ENCODE data around the gene CTDSP2. TPM values are rescaled to one million over a fixed set of nuclear protein-coding genes. Genes with fewer than 3 reads are reported as not detected.

The CTDSP2 gene
- total RNA-seq, 1 donor from 2014 or later = 181 TPM

- Mint-ChIP-seq H3K4me1 (ENCODE audit: unreplicated experiment) (no peaks in the 10 kb centered on the region), H3K27me3 (ENCODE audit: unreplicated experiment) (no peaks in the 10 kb centered on the region), H3K9me3 (ENCODE audit: unreplicated experiment) (no peaks in the 10 kb centered on the region), H3K4me3 (ENCODE audit: unreplicated experiment) (no peak overlapping the region), H3K27ac (ENCODE audit: unreplicated experiment) (no peak overlapping the region), H3K36me3 (ENCODE audit: low read depth, unreplicated experiment) (peaks cover 30% of the 10 kb centered on the region)
- DNase-seq (ENCODE audit: low spot score) = no peak
- no peak for TF ChIP-seq CTCF (IDR thresholded peaks at IDR 0.05; ENCODE audit: unreplicated experiment)
Measured at GRCh38 chr12:57797933-57798332, 48.6 kb downstream of the CTDSP2 start.

- Mint-ChIP-seq H3K4me1 (ENCODE audit: unreplicated experiment) (no peaks in the 10 kb centered on the region), H3K36me3 (ENCODE audit: low read depth, unreplicated experiment) (peaks cover 35% of the 10 kb centered on the region), H3K27me3 (ENCODE audit: unreplicated experiment) (no peaks in the 10 kb centered on the region), H3K27ac (ENCODE audit: unreplicated experiment) (no peak overlapping the region), H3K9me3 (ENCODE audit: unreplicated experiment) (no peaks in the 10 kb centered on the region), H3K4me3 (ENCODE audit: unreplicated experiment) (no peak overlapping the region)
- no peak for TF ChIP-seq CTCF (IDR thresholded peaks at IDR 0.05; ENCODE audit: unreplicated experiment)
- DNase-seq (ENCODE audit: low spot score) = no peak
Measured at GRCh38 chr12:57796996-57797395, 49.5 kb downstream of the CTDSP2 start.

- Mint-ChIP-seq H3K27me3 (ENCODE audit: unreplicated experiment) (no peaks in the 10 kb centered on the region), H3K36me3 (ENCODE audit: low read depth, unreplicated experiment) (peaks cover 34% of the 10 kb centered on the region), H3K4me3 (ENCODE audit: unreplicated experiment) (no peak overlapping the region), H3K4me1 (ENCODE audit: unreplicated experiment) (no peaks in the 10 kb centered on the region), H3K9me3 (ENCODE audit: unreplicated experiment) (no peaks in the 10 kb centered on the region), H3K27ac (ENCODE audit: unreplicated experiment) (no peak overlapping the region)
- no peak for TF ChIP-seq CTCF (IDR thresholded peaks at IDR 0.05; ENCODE audit: unreplicated experiment)
- no peak for DNase-seq (ENCODE audit: low spot score)
Measured at GRCh38 chr12:57795354-57795753, 51.2 kb downstream of the CTDSP2 start.

GRCh38 chr12:57793920-57794319 lies 52.6 kb downstream of the CTDSP2 start:
- no peaks in the 10 kb centered on the region for H3K9me3 Mint-ChIP-seq (ENCODE audit: unreplicated experiment)
- DNase-seq (ENCODE audit: low spot score) = no peak
- no peaks in the 10 kb centered on the region for H3K27me3 Mint-ChIP-seq (ENCODE audit: unreplicated experiment)
- H3K27ac Mint-ChIP-seq (ENCODE audit: unreplicated experiment) = no peak overlapping the region
- H3K4me3 Mint-ChIP-seq (ENCODE audit: unreplicated experiment) = no peak overlapping the region
- no peak for TF ChIP-seq CTCF (IDR thresholded peaks at IDR 0.05; ENCODE audit: unreplicated experiment)
- H3K36me3 Mint-ChIP-seq (ENCODE audit: low read depth, unreplicated experiment) = peaks cover 28% of the 10 kb centered on the region
- H3K4me1 Mint-ChIP-seq (ENCODE audit: unreplicated experiment) = no peaks in the 10 kb centered on the region

- peak overlapping the region; percentile 31 for H3K4me3 Mint-ChIP-seq (ENCODE audit: unreplicated experiment)
- no peak overlapping the region for H3K27ac Mint-ChIP-seq (ENCODE audit: unreplicated experiment)
- no peak for DNase-seq (ENCODE audit: low spot score)
- H3K36me3 Mint-ChIP-seq (ENCODE audit: low read depth, unreplicated experiment) = peaks cover 30% of the 10 kb centered on the region
- H3K27me3 Mint-ChIP-seq (ENCODE audit: unreplicated experiment) = peaks cover 2% of the 10 kb centered on the region
- H3K9me3 Mint-ChIP-seq (ENCODE audit: unreplicated experiment) = no peaks in the 10 kb centered on the region
- peaks cover 15% of the 10 kb centered on the region for H3K4me1 Mint-ChIP-seq (ENCODE audit: unreplicated experiment)
- no peak for TF ChIP-seq CTCF (IDR thresholded peaks at IDR 0.05; ENCODE audit: unreplicated experiment)
Measured at GRCh38 chr12:57783861-57784260, 62.7 kb downstream of the CTDSP2 start.

Measured in endothelial cell (in vitro differentiated cells).